Keratinocyte (primary cell): ENCODE measurements around the gene SP140L. TPM values are rescaled to one million over a fixed set of nuclear protein-coding genes. Genes with fewer than 3 reads are reported as not detected.
"Not testable (repeated sequence)": the region's sequence is repeated elsewhere in the genome, so short reads cannot be mapped to it uniquely, and the experiment has no call there.

Source experiments
- DNase-seq: peaks from one replicate; pipeline ENCODE4 v3.0.0-alpha.2; 2011; ENCODE audit warnings: low read depth, missing footprints, low spot score
- FAIRE-seq: peaks from 2 replicates; lab custom pipeline; 2011; peaks lifted over from hg19 to GRCh38; lab: Jason Lieb, UNC
- H2AFZ ChIP-seq: 2 replicates; pipeline ENCODE4 v1.6.0; 2012; ENCODE audit warnings: low read length, control low read depth, inconsistent platforms; ENCODE audit not compliant: control insufficient read depth
- H3K27ac ChIP-seq: 2 replicates; pipeline ENCODE4 v1.5.1; 2011; ENCODE audit warnings: low read length; ENCODE audit not compliant: control insufficient read depth, insufficient read depth
- H3K27me3 ChIP-seq: 3 replicates; pipeline ENCODE4 v1.6.0; 2011; ENCODE audit warnings: low read length; ENCODE audit not compliant: control insufficient read depth, insufficient read depth; ENCODE audit errors: extremely low read depth
- H3K36me3 ChIP-seq, 2 experiments: 2 replicates in 1 of 2; 3 replicates in 1 of 2; pipeline ENCODE4 v1.5.1; 2011; ENCODE audit warnings: low read length in 2 of 2, mild to moderate bottlenecking in 1 of 2; ENCODE audit not compliant: control insufficient read depth in 2 of 2, insufficient read depth in 2 of 2; ENCODE audit errors: extremely low read depth in 1 of 2
- H3K4me1 ChIP-seq: 3 replicates; pipeline ENCODE4 v1.5.1; 2011; ENCODE audit warnings: low read length; ENCODE audit not compliant: control insufficient read depth, insufficient read depth; ENCODE audit errors: extremely low read depth
- H3K4me2 ChIP-seq: 3 replicates; pipeline ENCODE4 v1.6.0; 2011; ENCODE audit warnings: low read depth, low read length; ENCODE audit not compliant: control insufficient read depth, insufficient read depth; ENCODE audit errors: extremely low read depth
- H3K4me3 ChIP-seq, 3 experiments: fragments of 200-600 bp in 1 of 3; sonication (generic) in 1 of 3; 2 replicates in 2 of 3; 3 replicates in 1 of 3; pipeline ENCODE4 v1.5.1; 2011 to 2016; ENCODE audit warnings: low read length in 3 of 3, mild to moderate bottlenecking in 3 of 3, control low read depth in 2 of 3, inconsistent platforms in 1 of 3, low read depth in 1 of 3, mixed read lengths in 1 of 3, mixed run types in 1 of 3, moderate library complexity in 1 of 3; ENCODE audit not compliant: control insufficient read depth in 2 of 3, insufficient read depth in 2 of 3; ENCODE audit errors: extremely low read depth in 1 of 3
- H3K79me2 ChIP-seq: 2 replicates; pipeline ENCODE4 v1.6.0; 2012; ENCODE audit warnings: low read length; ENCODE audit not compliant: control insufficient read depth, insufficient read depth
- H3K9ac ChIP-seq: 3 replicates; pipeline ENCODE4 v1.6.0; 2011; ENCODE audit warnings: low read length; ENCODE audit not compliant: control insufficient read depth, insufficient read depth; ENCODE audit errors: extremely low read depth
- H3K9me1 ChIP-seq: 3 replicates; pipeline ENCODE4 v1.6.0; 2011; ENCODE audit warnings: low read length; ENCODE audit not compliant: control insufficient read depth, insufficient read depth; ENCODE audit errors: extremely low read depth
- H3K9me3 ChIP-seq: 2 replicates; pipeline ENCODE4 v1.5.1; 2012; ENCODE audit warnings: low read depth, low read length; ENCODE audit not compliant: control insufficient read depth
- H4K20me1 ChIP-seq: 3 replicates; pipeline ENCODE4 v1.6.0; 2011; ENCODE audit warnings: low read length; ENCODE audit not compliant: control insufficient read depth, insufficient read depth; ENCODE audit errors: extremely low read depth
- EZH2 ChIP-seq: IDR thresholded peaks from one replicate; pipeline ENCODE4 v1.6.1; 2012; ENCODE audit warnings: inconsistent platforms, mild to moderate bottlenecking, low read length, moderate library complexity
- dilution Hi-C: fragments of 300-500 bp; cut with MboI; formaldehyde crosslinking; loops from one replicate; pipeline ENCODE4 v1.7.0; 2020; ENCODE audit warnings: low sequenced_read_pairs; ENCODE audit not compliant: extremely low pct_ligation_motif_present
- polyA plus RNA-seq, 5 experiments: library from polyadenylated mRNA; depleted of rRNA in 3 of 5; stranded (reverse) in 3 of 5; stranded (forward) in 1 of 5; unstranded in 1 of 5; fragments of >200 nt; gene quantifications; 1 replicate in 1 of 5; 2 replicates in 3 of 5; 3 replicates in 1 of 5; pipeline versions ENCODE4 v1.2.1 to v1.2.3, GENCODE V29; 2011 to 2012; ENCODE audit warnings: missing spikeins in 2 of 5, low read depth in 1 of 5, low replicate concordance in 1 of 5
- TF ChIP-seq, protein P1 (sequence below), 3 experiments: IDR thresholded peaks in 1 of 3; conservative IDR thresholded peaks in 1 of 3; optimal IDR thresholded peaks in 1 of 3; 2 replicates in 2 of 3; 3 replicates in 1 of 3; pipeline versions ENCODE3 to v1.5.1; 2011; ENCODE audit warnings: low read length in 3 of 3, mild to moderate bottlenecking in 3 of 3, moderate library complexity in 2 of 3, control low read depth in 1 of 3, inconsistent platforms in 1 of 3; ENCODE audit not compliant: insufficient read depth in 2 of 3; ENCODE audit errors: extremely low read depth in 1 of 3

Gene SP140L
- polyA plus RNA-seq, 1 donor (not counting 4 experiments of a cell fraction or from before 2014, with no cell fraction given) = 10.8 TPM

- Histone ChIP-seq H3K27me3 (no peaks in the 10 kb centered on the region), H3K9ac (no peak overlapping the region), H3K4me2 (no peak overlapping the region), H2AFZ (no peak overlapping the region), H3K4me3 (no peak overlapping the region), H3K36me3 (peaks cover 1 to 4% of the 10 kb centered on the region in 2 experiments), H4K20me1 (no peaks in the 10 kb centered on the region), H3K79me2 (no peaks in the 10 kb centered on the region), H3K9me1 (no peaks in the 10 kb centered on the region), H3K27ac (no peak overlapping the region), H3K4me1 (no peaks in the 10 kb centered on the region), H3K9me3 (no peaks in the 10 kb centered on the region)
- no peak for DNase-seq
- dilution Hi-C loops = no loop called here
- FAIRE-seq = no peak
- TF ChIP-seq, protein P1, sequence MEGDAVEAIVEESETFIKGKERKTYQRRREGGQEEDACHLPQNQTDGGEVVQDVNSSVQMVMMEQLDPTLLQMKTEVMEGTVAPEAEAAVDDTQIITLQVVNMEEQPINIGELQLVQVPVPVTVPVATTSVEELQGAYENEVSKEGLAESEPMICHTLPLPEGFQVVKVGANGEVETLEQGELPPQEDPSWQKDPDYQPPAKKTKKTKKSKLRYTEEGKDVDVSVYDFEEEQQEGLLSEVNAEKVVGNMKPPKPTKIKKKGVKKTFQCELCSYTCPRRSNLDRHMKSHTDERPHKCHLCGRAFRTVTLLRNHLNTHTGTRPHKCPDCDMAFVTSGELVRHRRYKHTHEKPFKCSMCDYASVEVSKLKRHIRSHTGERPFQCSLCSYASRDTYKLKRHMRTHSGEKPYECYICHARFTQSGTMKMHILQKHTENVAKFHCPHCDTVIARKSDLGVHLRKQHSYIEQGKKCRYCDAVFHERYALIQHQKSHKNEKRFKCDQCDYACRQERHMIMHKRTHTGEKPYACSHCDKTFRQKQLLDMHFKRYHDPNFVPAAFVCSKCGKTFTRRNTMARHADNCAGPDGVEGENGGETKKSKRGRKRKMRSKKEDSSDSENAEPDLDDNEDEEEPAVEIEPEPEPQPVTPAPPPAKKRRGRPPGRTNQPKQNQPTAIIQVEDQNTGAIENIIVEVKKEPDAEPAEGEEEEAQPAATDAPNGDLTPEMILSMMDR (optimal IDR thresholded peaks at IDR 0.05 in 1 of 3, IDR thresholded peaks at IDR 0.05 in 1 of 3, conservative IDR thresholded peaks at IDR 0.05 in 1 of 3; ENCODE audit: extremely low read depth in 1 of 3, insufficient read depth in 2 of 3, low read length in 3 of 3) = no peak
- TF ChIP-seq EZH2 = no peak
Measured at GRCh38 chr2:230335864-230336506, 9.0 kb downstream of the SP140L start.

DNA sequence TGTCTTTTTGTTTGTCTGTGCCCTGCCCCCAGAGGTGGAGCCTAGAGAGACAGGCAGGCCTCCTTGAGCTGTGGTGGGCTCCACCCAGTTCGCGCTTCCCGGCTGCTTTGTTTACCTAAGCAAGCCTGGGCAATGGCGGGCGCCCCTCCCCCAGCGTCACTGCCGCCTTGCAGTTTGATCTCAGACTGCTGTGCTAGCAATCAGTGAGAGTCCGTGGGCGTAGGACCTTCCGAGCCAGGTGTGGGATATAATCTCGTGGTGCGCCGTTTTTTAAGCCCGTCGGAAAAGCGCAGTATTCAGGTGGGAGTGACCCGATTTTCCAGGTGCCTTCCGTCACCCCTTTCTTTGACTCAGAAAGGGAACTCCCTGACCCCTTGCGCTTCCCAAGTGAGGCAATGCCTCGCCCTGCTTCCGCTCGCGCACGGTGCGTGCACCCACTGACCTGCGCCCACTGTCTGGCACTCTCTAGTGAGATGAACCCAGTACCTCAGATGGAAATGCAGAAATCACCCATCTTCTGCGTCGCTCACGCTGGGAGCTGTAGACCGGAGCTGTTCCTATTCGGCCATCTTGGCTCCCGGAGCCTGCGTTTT is 15.0 kb downstream of the SP140L start:
- H3K4me1 ChIP-seq, DNase-seq, H3K9me1 ChIP-seq, H4K20me1 ChIP-seq, dilution Hi-C loops, H3K36me3 ChIP-seq, FAIRE-seq, H3K27ac ChIP-seq, H2AFZ ChIP-seq, H3K4me2 ChIP-seq, H3K9me3 ChIP-seq, H3K4me3 ChIP-seq, H3K27me3 ChIP-seq, H3K9ac ChIP-seq, H3K79me2 ChIP-seq: not testable (repeated sequence)

DNA sequence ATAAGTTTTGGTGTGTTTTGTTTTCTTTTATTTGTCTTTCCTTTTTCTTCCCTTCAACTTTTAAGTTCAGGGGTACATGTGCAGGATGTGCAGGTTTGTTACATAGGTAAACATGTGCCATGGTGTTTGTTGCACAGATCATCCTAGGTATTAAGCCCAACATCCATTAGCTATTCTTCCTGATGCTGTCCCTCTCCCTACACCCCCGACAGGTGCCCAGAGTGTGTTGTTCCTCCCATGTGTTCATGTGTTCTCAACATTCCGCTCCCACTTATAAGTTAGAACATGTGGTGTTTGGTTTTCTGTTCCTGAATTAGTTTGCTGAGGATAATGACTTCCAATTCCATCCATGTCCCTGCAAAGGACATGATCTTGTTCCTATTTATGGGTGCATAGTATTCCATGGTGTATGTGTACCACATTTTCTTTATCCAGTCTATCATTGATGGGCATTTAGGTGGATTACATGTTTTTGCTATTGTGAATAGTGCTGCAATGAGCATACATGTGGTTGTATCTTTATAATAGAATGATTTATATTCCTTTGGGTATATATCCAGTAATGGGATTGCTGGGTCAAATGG is 16.1 kb downstream of the SP140L start:
- H2AFZ ChIP-seq, H3K9ac ChIP-seq, dilution Hi-C loops, DNase-seq, H3K27me3 ChIP-seq, H3K4me1 ChIP-seq, H4K20me1 ChIP-seq, FAIRE-seq, H3K4me3 ChIP-seq, H3K4me2 ChIP-seq, H3K27ac ChIP-seq, H3K9me3 ChIP-seq, H3K79me2 ChIP-seq, H3K9me1 ChIP-seq, H3K36me3 ChIP-seq: not testable (repeated sequence)
